Spleen (tissue), 13 donors: ENCODE results near the gene PTTG1IP. TPM values are rescaled to one million over a fixed set of nuclear protein-coding genes. Genes with fewer than 3 reads are reported as not detected.

Source experiments
- DNase-seq: peaks from one replicate; pipeline ENCODE4 v3.0.0-alpha.2; 2020
- H3K27ac ChIP-seq, 8 donors: fragments of 200-600 bp; sonication (generic) in 7 of 8; 1 replicate in 4 of 8; 2 replicates in 4 of 8; pipeline versions ENCODE4 v1.5.0 to v1.8.0; 2016 to 2021; ENCODE audit warnings: inconsistent platforms in 4 of 8, mild to moderate bottlenecking in 4 of 8, moderate library complexity in 1 of 8
- H3K27me3 ChIP-seq, 7 donors: fragments of 200-600 bp; sonication (generic) in 6 of 7; replicated peaks in 1 of 7; 1 replicate in 4 of 7; 2 replicates in 3 of 7; pipeline versions ENCODE4 v1.5.0 to v1.8.0; 2016 to 2021; ENCODE audit warnings: inconsistent platforms in 3 of 7, mild to moderate bottlenecking in 1 of 7
- H3K36me3 ChIP-seq, 6 donors: fragments of 200-600 bp; sonication (generic) in 5 of 6; 1 replicate in 4 of 6; 2 replicates in 2 of 6; pipeline versions ENCODE4 v1.5.0 to v1.8.0; 2016 to 2021; ENCODE audit warnings: inconsistent platforms in 2 of 6
- H3K4me1 ChIP-seq, 6 donors: fragments of 200-600 bp; sonication (generic) in 5 of 6; 1 replicate in 3 of 6; 2 replicates in 3 of 6; pipeline versions ENCODE4 v1.5.0 to v1.8.0; 2016 to 2021; ENCODE audit warnings: inconsistent platforms in 3 of 6
- H3K4me3 ChIP-seq, 8 donors: fragments of 200-600 bp; sonication (generic) in 7 of 8; 1 replicate in 4 of 8; 2 replicates in 4 of 8; pipeline versions ENCODE4 v1.5.0 to v1.8.0; 2016 to 2021; ENCODE audit warnings: inconsistent platforms in 4 of 8, mild to moderate bottlenecking in 4 of 8, moderate library complexity in 2 of 8
- H3K9me3 ChIP-seq, 8 donors: fragments of 200-600 bp; sonication (generic) in 7 of 8; 1 replicate in 4 of 8; 2 replicates in 4 of 8; pipeline versions ENCODE4 v1.5.0 to v1.8.0; 2016 to 2021; ENCODE audit warnings: inconsistent platforms in 4 of 8
- POLR2A ChIP-seq, 3 donors: fragments of 450-650 bp; IDR thresholded peaks; one replicate each; pipeline ENCODE4 v1.5.1; 2017; ENCODE audit warnings: antibody characterized with exemption in 3 of 3, mild to moderate bottlenecking in 1 of 3
- POLR2AphosphoS5 ChIP-seq, 3 donors: sonication (generic); formaldehyde crosslinking; IDR thresholded peaks; one replicate each; pipeline ENCODE4 v1.5.1; 2017; ENCODE audit warnings: antibody characterized with exemption in 3 of 3
- WGBS, 5 donors: extraction: QIAGEN DNeasy Blood & Tissue Kit in 3 of 5; methylation state at CpG; one replicate each; pipeline versions ENCODE4 v1.1.5 to v1.1.7; 2013 to 2018; 5-methylcytosine and 5-hydroxymethylcytosine counted together
- intact Hi-C: fragments of 100-400 bp; cut with DNase I; formaldehyde crosslinking; loops from one replicate; pipeline ENCODE4 v1.15.0; 2023; ENCODE audit warnings: low total_unique reads
- long read RNA-seq, 2 donors: transcript quantifications; one replicate each; lab custom pipeline, GENCODE V29; 2026
- polyA plus RNA-seq, 3 donors: library from polyadenylated mRNA; stranded (reverse); fragments of 200-250 nt; gene quantifications; one replicate each; pipeline ENCODE4 v1.2.1, GENCODE V29; 2013
- total RNA-seq, 7 donors: library from RNA; depleted of rRNA in 3 of 7; stranded (reverse); fragments of >200 nt in 3 of 7; fragmentation: NEBNext Ultra II Directional in 4 of 7; extraction: Animal tissue kit (Norgen Biotek cat#: 25700) in 4 of 7; gene quantifications; one replicate each; pipeline versions ENCODE4 v1.1.0 to v1.2.1, GENCODE V29; 2016 to 2021
- TF ChIP-seq, protein P1 (sequence below), 11 experiments: fragments of 200-600 bp in 7 of 11; fragments of 450-650 bp in 4 of 11; sonication (generic) in 4 of 11; IDR thresholded peaks in 8 of 11; conservative IDR thresholded peaks in 3 of 11; 1 replicate in 7 of 11; 2 replicates in 4 of 11; pipeline versions ENCODE4 v1.4.0 to v1.8.0; 2016 to 2021; ENCODE audit warnings: antibody characterized with exemption in 11 of 11, inconsistent platforms in 4 of 11, mild to moderate bottlenecking in 1 of 11
- donor health status: healthy with polysubstance abuse.
- donor health status: DM: no; HTN: no; CAD: no; lungs with moderate emphysema.
- donor health status: DM: no; HTN: no; CAD: no.
- donor health status: Bipolar disorder and iron deficiency.
- donor health status: healthy.
- donor health status: DM: no; HTN: no; CAD: no.
- donor health status: DM: yes; HTN: yes; CAD: no.

The PTTG1IP gene, protein sequence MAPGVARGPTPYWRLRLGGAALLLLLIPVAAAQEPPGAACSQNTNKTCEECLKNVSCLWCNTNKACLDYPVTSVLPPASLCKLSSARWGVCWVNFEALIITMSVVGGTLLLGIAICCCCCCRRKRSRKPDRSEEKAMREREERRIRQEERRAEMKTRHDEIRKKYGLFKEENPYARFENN
- total RNA-seq = 100 to 1,000 TPM; 121 to 189 (median 165) TPM
- 10 to 100 TPM; 57.6 to 69.3 (median 64.9) TPM for polyA plus RNA-seq
- long read RNA-seq, donor 1, transcript PTTG1IP-201 (6 exons, 2,760 nt) = major isoform, 77 of 147 reads
- long read RNA-seq, donor 1, partial matches to known transcripts = 68 of 147 reads
- long read RNA-seq, donor 1, other reads (novel, unspliced or antisense) = 0 of 147 reads
- long read RNA-seq, donor 2, transcript PTTG1IP-201 (6 exons, 2,760 nt) = major isoform, 46 of 80 reads
- long read RNA-seq, donor 2, partial matches to known transcripts = 34 of 80 reads
- long read RNA-seq, donor 2, other reads (novel, unspliced or antisense) = 0 of 80 reads

DNA sequence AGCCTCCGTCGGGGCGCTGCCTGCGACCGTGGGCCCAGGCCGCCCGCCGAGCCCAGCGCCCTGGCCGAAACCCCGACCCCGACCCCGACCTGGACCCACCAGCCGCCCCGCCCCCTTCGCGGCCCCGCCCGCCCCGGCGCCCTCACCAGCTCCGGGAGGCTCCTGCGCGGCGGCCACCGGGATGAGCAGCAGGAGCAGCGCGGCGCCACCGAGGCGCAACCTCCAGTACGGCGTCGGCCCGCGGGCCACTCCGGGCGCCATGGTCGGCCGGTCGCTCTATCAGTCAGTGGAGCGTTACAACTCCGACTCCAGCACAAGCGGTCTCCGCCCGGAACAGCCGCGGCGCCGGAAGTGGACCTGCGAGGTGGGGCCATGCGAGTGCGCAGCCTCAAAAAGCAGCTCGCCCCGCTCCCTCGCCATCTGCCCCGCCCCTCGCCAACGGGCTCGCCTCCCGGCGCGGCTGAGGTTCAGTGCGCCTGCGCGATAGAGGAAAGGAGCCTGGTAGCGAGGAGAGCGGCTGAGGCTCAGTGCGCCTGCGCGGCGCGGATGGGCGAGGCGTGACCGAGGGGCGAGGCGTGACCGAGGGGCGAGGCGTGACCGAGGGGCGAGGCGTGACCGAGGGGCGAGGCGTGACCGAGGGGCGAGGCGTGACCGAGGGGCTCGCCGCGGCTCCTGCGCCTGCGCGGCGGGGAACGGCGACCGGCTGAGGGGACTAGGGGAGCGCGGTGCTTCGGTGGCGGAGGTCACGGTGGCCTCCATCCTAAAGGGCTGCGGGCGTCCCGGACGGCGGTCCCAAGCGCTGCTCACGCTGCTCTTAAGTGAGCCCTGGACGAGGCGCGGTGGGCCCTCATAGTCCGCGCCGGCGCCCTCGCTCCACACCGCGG lies at the start of gene PTTG1IP:
Gene PTTG1IP (minus strand): TSS at position 335 of the 884 bp plus-strand sequence. CDS start 74 bp downstream, at position 261.
- Histone ChIP-seq H3K27ac (peak within 1 kb of the TSS; percentile 95 to 100 (median 97)), H3K4me3 (peak within 1 kb of the TSS; percentile 69 to 98 (median 90)), H3K4me1 (peaks cover 51 to 91% (median 73%) of the 10 kb centered on the region in 6 donors), H3K9me3 (no peaks in the 10 kb centered on the region), H3K27me3 (no peaks in the 10 kb centered on the region), H3K36me3 (no peaks in the 10 kb centered on the region)
- TF ChIP-seq POLR2A (IDR thresholded peaks at IDR 0.05) (peak in 2 of 3 donors; percentile 33 to 73), POLR2AphosphoS5 (IDR thresholded peaks at IDR 0.05) (peak; percentile 88 to 96 (median 93))
- TF ChIP-seq, protein P1, sequence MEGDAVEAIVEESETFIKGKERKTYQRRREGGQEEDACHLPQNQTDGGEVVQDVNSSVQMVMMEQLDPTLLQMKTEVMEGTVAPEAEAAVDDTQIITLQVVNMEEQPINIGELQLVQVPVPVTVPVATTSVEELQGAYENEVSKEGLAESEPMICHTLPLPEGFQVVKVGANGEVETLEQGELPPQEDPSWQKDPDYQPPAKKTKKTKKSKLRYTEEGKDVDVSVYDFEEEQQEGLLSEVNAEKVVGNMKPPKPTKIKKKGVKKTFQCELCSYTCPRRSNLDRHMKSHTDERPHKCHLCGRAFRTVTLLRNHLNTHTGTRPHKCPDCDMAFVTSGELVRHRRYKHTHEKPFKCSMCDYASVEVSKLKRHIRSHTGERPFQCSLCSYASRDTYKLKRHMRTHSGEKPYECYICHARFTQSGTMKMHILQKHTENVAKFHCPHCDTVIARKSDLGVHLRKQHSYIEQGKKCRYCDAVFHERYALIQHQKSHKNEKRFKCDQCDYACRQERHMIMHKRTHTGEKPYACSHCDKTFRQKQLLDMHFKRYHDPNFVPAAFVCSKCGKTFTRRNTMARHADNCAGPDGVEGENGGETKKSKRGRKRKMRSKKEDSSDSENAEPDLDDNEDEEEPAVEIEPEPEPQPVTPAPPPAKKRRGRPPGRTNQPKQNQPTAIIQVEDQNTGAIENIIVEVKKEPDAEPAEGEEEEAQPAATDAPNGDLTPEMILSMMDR (IDR thresholded peaks at IDR 0.05 in 8 of 11, conservative IDR thresholded peaks at IDR 0.05 in 3 of 11) = peak in 1 of 11 experiments; percentile 32
- peak; percentile 100 for DNase-seq
- 0% methylated on average over 33 to 123 of the region's 123 CpGs for whole genome bisulfite sequencing, 5 donors
- intact Hi-C loops = loop anchor here (5.0 kb wide), 1 partner anchor 56 kb away; the partner anchor contains the start of gene SUMO3

DNA sequence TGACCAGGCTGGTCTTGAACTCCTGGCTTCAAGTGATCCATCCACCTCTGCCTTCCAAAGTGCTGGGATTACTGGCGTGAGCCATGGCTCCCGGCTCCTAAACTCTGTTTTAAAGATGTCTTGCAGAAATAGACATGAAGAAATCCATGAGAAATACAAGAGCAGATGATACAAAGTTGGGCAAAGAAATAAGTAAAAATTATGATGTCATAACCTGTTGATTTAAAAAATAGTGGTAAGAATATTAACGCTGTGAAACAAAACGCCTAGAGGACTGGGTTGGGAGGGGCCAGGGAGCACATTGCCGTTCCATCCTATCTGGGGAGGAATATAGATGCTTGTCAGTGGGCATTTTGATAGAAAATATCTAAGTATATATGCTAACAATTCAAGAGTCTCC lies 48.4 kb upstream of the PTTG1IP start:
- peak overlapping the region; percentile 77 to 97 (median 90) for H3K27ac ChIP-seq
- peaks cover 0 to 18% (median 11%) of the 10 kb centered on the region in 6 donors for H3K36me3 ChIP-seq
- TF ChIP-seq POLR2A (IDR thresholded peaks at IDR 0.05) (no peak), POLR2AphosphoS5 (IDR thresholded peaks at IDR 0.05) (no peak)
- TF ChIP-seq, protein P1 (IDR thresholded peaks at IDR 0.05 in 8 of 11, conservative IDR thresholded peaks at IDR 0.05 in 3 of 11) = no peak
- peak; percentile 14 for DNase-seq
- H3K9me3 ChIP-seq = no peaks in the 10 kb centered on the region
- intact Hi-C loops = loop anchor here (10.0 kb wide), 1 partner anchor 117 kb away; the partner anchor contains the start of gene UBE2G2
- WGBS, 5 donors = 59 to 79% (median 73%) methylated on average over 5 of the region's 5 CpGs
- H3K27me3 ChIP-seq = no peaks in the 10 kb centered on the region
- H3K4me3 ChIP-seq = peak overlapping the region in 7 of 8 donors; percentile 2 to 93 (median 66)
- peaks cover 31 to 98% (median 79%) of the 10 kb centered on the region in 6 donors for H3K4me1 ChIP-seq

DNA sequence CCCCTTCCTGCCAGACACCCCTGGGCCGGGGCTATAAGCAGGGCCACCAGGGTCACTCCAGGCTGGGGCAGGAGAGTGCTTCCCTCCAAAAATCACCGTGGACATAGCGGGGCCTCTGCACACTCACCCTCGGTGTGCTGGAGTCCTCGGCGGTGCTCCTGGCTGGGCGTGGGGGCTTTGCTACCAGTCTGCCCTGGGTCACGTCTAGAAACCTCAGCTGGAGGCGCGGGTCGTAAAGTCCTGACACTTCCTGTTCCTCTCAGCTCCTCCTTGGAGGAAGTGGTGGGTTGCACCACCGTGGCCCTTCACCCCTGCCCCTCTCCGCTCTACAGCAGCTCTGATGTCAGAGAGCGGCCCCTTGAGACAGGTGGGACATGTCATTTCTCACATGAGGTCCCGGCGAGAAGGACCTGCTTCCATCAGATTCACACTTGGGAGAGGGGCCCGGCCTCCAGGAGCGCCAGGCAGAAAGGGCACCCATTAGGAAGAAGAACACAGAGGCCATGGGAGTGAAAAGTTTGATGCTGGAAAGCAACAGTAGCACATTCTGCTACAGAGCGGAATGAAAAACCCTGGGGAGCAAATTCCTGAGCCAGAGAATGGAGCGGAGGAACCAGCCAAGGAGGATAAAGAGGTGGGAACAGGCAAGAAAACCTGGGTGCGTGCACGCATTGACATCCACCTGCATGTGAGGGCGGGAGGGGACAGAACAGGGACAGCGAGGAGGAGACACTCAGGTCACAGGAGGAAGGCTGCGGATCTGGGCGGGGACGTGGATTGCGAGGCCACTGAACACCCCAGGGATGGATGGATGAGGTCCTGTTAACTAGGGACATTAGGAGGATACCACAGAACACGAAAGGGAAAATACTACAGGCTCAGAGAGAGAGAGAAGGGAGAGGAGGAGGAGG lies 47.5 kb upstream of the PTTG1IP start, which contains the start of gene ITGB2:
Gene ITGB2 (minus strand): TSS at position 206 of the 911 bp plus-strand sequence. CDS start 10,117 bp downstream, outside the sequence.
- H3K4me1 ChIP-seq = peaks cover 30 to 98% (median 79%) of the 10 kb centered on the region in 6 donors
- H3K36me3 ChIP-seq = peaks cover 0 to 23% (median 11%) of the 10 kb centered on the region in 6 donors
- H3K27ac ChIP-seq = peak within 1 kb of the TSS; percentile 77 to 97 (median 90)
- intact Hi-C loops = loop anchor here (10.0 kb wide), 1 partner anchor 116 kb away; the partner anchor contains the start of gene UBE2G2
- peak; percentile 81 to 90 (median 87) for TF ChIP-seq POLR2AphosphoS5 (IDR thresholded peaks at IDR 0.05)
- TF ChIP-seq, protein P1 (IDR thresholded peaks at IDR 0.05 in 8 of 11, conservative IDR thresholded peaks at IDR 0.05 in 3 of 11) = no peak
- peak in 1 of 3 donors; percentile 25 for TF ChIP-seq POLR2A (IDR thresholded peaks at IDR 0.05)
- WGBS, 5 donors = 31 to 41% (median 35%) methylated on average over 28 to 29 of the region's 29 CpGs
- H3K27me3 ChIP-seq = no peaks in the 10 kb centered on the region
- DNase-seq = peak; percentile 97
- no peaks in the 10 kb centered on the region for H3K9me3 ChIP-seq
- peak within 1 kb of the TSS; percentile 57 to 93 (median 74) for H3K4me3 ChIP-seq
